ENCODE results near the gene CDK1. TPM values are rescaled to one million over a fixed set of nuclear protein-coding genes. Genes with fewer than 3 reads are reported as not detected.

CDK1 gene
- total and polyA plus RNA-seq, 9 donors = 0.91 to 5.0 (median 3.6) TPM

DNA sequence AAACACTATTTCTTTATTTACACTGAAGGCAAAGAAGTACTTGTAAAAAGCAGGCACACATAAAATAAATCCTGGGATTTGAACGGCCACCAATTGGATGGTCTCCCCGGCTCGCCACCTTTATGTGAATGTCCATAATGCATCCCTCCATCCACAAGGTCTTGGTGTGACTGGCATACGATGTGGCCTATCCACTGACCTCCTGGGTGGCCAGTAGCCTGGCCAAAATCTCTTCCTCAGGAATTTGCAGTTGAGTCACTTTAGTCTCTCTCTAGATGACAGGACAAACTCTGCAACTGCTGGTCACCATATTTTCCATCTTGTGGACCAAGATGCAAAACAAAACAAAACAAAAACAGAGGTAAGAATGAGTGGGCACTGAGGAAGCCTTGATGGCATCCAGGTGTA is 39.1 kb downstream of the CDK1 start:
- no peak for DNase-seq
- TF ChIP-seq EP300 (IDR thresholded peaks at IDR 0.05) (no peak), POLR2A (IDR thresholded peaks at IDR 0.05) (no peak)
- TF ChIP-seq, protein P1, sequence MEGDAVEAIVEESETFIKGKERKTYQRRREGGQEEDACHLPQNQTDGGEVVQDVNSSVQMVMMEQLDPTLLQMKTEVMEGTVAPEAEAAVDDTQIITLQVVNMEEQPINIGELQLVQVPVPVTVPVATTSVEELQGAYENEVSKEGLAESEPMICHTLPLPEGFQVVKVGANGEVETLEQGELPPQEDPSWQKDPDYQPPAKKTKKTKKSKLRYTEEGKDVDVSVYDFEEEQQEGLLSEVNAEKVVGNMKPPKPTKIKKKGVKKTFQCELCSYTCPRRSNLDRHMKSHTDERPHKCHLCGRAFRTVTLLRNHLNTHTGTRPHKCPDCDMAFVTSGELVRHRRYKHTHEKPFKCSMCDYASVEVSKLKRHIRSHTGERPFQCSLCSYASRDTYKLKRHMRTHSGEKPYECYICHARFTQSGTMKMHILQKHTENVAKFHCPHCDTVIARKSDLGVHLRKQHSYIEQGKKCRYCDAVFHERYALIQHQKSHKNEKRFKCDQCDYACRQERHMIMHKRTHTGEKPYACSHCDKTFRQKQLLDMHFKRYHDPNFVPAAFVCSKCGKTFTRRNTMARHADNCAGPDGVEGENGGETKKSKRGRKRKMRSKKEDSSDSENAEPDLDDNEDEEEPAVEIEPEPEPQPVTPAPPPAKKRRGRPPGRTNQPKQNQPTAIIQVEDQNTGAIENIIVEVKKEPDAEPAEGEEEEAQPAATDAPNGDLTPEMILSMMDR (IDR thresholded peaks at IDR 0.05) = no peak
- Histone ChIP-seq H3K27me3 (no peaks in the 10 kb centered on the region), H3K9me3 (no peaks in the 10 kb centered on the region), H3K27ac (no peak overlapping the region), H3K4me1 (ENCODE audit: insufficient read depth) (no peaks in the 10 kb centered on the region), H3K4me3 (no peak overlapping the region), H3K36me3 (no peaks in the 10 kb centered on the region)
- WGBS, 3 donors = 57 to 78% (median 67%) methylated on average over 4 of the region's 4 CpGs
- intact Hi-C loops (cut with DNase I) = loop anchor here (5.0 to 10.0 kb wide), 5 partner anchors 145 to 917 kb away; no protein-coding TSS in a partner anchor

DNA sequence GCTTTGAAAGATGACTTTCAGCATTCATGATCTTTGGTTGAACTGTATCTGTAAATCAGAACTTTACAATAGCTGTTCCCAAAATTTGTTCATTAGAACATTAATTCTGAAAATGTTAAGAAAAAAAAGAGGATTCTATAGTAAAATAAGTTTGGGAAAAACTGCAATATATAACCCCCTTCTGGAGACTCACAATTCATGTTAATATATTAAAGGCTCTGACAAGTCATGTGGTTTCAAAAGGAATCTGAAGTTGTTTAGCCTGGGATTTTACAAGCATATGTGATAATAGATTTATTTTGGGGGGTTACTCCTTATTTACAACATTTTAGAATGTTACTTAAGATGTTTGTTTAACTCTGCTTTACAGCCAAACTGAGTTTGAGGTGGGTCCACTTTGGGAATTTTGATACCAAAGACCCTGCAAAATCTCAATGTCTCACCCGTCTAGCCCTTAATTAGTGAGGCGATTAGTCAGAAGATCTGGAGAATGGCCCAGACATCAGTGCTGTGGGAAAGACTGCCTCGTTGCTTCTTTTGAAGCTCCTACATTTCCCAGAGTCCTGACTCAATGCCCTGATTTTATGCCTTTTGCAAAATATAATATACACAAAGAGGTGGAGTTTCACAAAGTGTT is 40.0 kb downstream of the CDK1 start:
- Histone ChIP-seq H3K27me3 (no peaks in the 10 kb centered on the region), H3K36me3 (no peaks in the 10 kb centered on the region), H3K27ac (no peak overlapping the region), H3K4me1 (ENCODE audit: insufficient read depth) (no peaks in the 10 kb centered on the region), H3K9me3 (no peaks in the 10 kb centered on the region), H3K4me3 (no peak overlapping the region)
- TF ChIP-seq, protein P1 (IDR thresholded peaks at IDR 0.05) = no peak
- WGBS, 3 donors = 14 to 18% (median 17%) methylated on average over 3 of the region's 3 CpGs
- no peak for DNase-seq
- intact Hi-C loops (cut with DNase I) = loop anchor here (2.0 to 10.0 kb wide), 6 partner anchors 144 to 917 kb away; no protein-coding TSS in a partner anchor

DNA sequence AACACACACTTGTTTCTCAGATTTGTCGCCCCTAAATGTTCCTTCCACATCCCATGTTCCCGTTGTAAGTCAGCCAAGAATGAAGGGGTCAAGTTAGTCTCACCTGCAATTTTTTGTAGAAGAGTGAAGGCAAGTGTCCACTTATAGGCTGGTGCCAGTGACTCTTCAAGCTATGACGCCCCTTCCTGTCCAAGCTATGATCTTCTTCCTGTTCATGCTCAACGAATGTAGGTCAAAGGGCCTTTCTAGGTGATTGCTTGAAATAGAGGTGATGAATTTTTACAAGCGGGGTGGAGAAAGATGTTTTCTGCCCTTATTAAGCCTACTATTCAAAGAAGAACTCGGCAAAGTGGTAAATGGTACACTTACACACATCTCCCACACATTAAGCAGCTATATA is 41.0 kb downstream of the CDK1 start:
- Histone ChIP-seq H3K9me3 (no peaks in the 10 kb centered on the region), H3K4me3 (no peak overlapping the region), H3K27me3 (no peaks in the 10 kb centered on the region), H3K27ac (no peak overlapping the region), H3K36me3 (no peaks in the 10 kb centered on the region), H3K4me1 (ENCODE audit: insufficient read depth) (no peaks in the 10 kb centered on the region)
- DNase-seq = no peak
- 86 to 91% (median 89%) methylated on average over 6 of the region's 6 CpGs for WGBS, 3 donors
- TF ChIP-seq EP300 (IDR thresholded peaks at IDR 0.05) (no peak), POLR2A (IDR thresholded peaks at IDR 0.05) (no peak)
- TF ChIP-seq, protein P1 (IDR thresholded peaks at IDR 0.05) = no peak
- intact Hi-C loops (cut with DNase I) = loop anchor here (2.0 to 10.0 kb wide), 6 partner anchors 143 to 916 kb away; no protein-coding TSS in a partner anchor

DNA sequence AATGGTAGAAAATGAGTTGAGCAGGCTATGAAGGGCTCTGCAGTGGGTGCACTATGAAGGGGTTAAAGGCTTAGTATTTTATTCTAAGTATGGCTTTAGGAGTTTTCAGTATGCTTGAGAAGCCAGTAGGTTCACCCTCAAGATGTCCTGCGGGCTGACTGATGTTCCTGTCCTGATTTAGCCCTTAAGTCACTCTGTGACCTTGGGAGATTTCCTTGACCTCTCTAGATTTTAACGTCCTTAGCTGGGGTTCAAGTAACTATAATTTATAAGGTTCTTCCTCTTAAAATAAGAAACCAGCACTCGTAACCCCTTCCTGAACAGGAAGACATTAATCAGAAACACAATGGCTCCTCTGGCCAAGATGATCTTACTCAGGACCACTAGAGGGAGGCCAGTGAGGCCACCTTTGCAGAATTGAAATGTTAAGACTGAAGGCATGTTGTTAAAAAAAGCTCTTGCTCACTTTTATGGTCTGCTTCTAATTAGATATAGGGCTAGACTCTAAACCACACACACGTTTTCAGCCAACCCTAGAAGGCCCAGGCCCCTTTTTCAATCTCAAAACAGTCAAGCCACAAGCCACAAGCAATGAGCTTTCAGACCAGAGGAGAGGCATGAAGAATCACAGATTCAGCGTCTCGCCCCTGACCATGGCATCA is 41.9 kb downstream of the CDK1 start:
- DNase-seq = no peak
- no peaks in the 10 kb centered on the region for H3K36me3 ChIP-seq
- H3K4me1 ChIP-seq (ENCODE audit: insufficient read depth) = peaks cover 1% of the 10 kb centered on the region
- TF ChIP-seq, protein P1 (IDR thresholded peaks at IDR 0.05) = no peak
- TF ChIP-seq POLR2A (IDR thresholded peaks at IDR 0.05) (no peak), EP300 (IDR thresholded peaks at IDR 0.05) (no peak)
- no peaks in the 10 kb centered on the region for H3K27me3 ChIP-seq
- H3K9me3 ChIP-seq = no peaks in the 10 kb centered on the region
- WGBS, 3 donors = 40 to 47% (median 45%) methylated on average over 6 of the region's 6 CpGs
- intact Hi-C loops (cut with DNase I) = loop anchor here in 2 of 4 donors (10.0 kb wide), 2 partner anchors 65 to 125 kb away; partner anchors contain the start of gene RHOBTB1 (in 1 of the 2)
- H3K4me3 ChIP-seq = no peak overlapping the region
- no peak overlapping the region for H3K27ac ChIP-seq
